ENCODE data around the gene TPM1. TPM values are rescaled to one million over a fixed set of nuclear protein-coding genes. Genes with fewer than 3 reads are reported as not detected.

The TPM1 gene
- total and polyA plus RNA-seq, 4 donors: 64.7 to 101 (median 71.5) TPM

DNA sequence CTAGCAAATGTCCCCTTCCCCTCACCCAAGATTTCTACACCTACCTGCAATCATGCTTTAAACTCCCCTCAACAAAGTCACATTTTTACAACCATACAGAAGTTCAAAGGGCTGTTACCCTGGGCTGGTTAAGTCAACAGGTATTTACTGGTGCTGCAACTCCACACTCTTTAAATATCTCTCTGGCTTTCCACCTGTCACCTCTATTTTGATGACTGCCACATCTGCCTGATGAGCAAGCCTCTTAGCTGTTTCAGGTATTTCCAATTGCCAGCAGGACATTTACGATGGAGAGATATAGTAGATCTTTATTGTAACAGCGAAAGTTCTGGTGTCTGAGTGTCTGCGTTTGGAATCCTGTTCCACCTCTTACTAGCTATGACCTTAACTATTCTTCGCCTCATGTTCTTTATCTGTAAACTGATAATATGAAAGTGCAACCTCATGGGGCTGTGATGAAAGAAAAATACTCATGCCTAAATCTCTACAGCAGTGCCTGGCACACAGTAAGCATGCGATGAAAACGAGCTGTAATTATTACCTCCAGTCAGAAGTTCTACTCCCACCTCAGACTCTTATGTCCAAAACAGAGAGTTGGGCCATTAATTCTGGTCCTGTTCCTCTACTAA is 44.2 kb upstream of the TPM1 start:
- no peak for DNase-seq (ENCODE audit: low spot score)
- WGBS: 75% methylated on average over 6 of the region's 6 CpGs
- H3K27ac ChIP-seq (ENCODE audit: low read depth in 1 of 2, low read length in 2 of 2): peak overlapping the region; percentile 1 to 21
- no peaks in the 10 kb centered on the region for H3K27me3 ChIP-seq (ENCODE audit: control insufficient read depth in 4 of 4, insufficient read depth in 4 of 4, low read length in 3 of 4)
- TF ChIP-seq, protein P1, sequence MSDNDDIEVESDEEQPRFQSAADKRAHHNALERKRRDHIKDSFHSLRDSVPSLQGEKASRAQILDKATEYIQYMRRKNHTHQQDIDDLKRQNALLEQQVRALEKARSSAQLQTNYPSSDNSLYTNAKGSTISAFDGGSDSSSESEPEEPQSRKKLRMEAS (IDR thresholded peaks at IDR 0.05): peak; percentile 35
- TF ChIP-seq RAD21 (IDR thresholded peaks at IDR 0.05) (peak in 1 of 2 donors; percentile 34), RXRA (IDR thresholded peaks at IDR 0.05) (peak; percentile 70 to 88), SP1 (IDR thresholded peaks at IDR 0.05) (peak; percentile 14), YY1 (IDR thresholded peaks at IDR 0.05) (peak; percentile 11), JUND (IDR thresholded peaks at IDR 0.05) (peak in 1 of 2 donors; percentile 7), FOXA1 (IDR thresholded peaks at IDR 0.05) (peak; percentile 68), FOXA2 (IDR thresholded peaks at IDR 0.05) (peak; percentile 75), HNF4A (conservative IDR thresholded peaks at IDR 0.05) (peak; percentile 29 to 82), TAF1 (conservative IDR thresholded peaks at IDR 0.05) (no peak)
- TF ChIP-seq, protein P2, sequence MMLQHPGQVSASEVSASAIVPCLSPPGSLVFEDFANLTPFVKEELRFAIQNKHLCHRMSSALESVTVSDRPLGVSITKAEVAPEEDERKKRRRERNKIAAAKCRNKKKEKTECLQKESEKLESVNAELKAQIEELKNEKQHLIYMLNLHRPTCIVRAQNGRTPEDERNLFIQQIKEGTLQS (IDR thresholded peaks at IDR 0.05): no peak
- TF ChIP-seq, protein P3, sequence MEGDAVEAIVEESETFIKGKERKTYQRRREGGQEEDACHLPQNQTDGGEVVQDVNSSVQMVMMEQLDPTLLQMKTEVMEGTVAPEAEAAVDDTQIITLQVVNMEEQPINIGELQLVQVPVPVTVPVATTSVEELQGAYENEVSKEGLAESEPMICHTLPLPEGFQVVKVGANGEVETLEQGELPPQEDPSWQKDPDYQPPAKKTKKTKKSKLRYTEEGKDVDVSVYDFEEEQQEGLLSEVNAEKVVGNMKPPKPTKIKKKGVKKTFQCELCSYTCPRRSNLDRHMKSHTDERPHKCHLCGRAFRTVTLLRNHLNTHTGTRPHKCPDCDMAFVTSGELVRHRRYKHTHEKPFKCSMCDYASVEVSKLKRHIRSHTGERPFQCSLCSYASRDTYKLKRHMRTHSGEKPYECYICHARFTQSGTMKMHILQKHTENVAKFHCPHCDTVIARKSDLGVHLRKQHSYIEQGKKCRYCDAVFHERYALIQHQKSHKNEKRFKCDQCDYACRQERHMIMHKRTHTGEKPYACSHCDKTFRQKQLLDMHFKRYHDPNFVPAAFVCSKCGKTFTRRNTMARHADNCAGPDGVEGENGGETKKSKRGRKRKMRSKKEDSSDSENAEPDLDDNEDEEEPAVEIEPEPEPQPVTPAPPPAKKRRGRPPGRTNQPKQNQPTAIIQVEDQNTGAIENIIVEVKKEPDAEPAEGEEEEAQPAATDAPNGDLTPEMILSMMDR (IDR thresholded peaks at IDR 0.05; ENCODE audit: low read depth, low read length, missing input control): no peak
- H3K9me3 ChIP-seq (ENCODE audit: control insufficient read depth in 4 of 4, low read length in 3 of 4): no peaks in the 10 kb centered on the region
- no peaks in the 10 kb centered on the region for H3K36me3 ChIP-seq (ENCODE audit: control insufficient read depth in 4 of 4, insufficient read depth in 3 of 4, low read depth in 1 of 4, low read length in 3 of 4)
- no peak overlapping the region for H3K4me3 ChIP-seq (ENCODE audit: low read depth in 1 of 3, low read length in 3 of 3)
- H3K4me1 ChIP-seq (ENCODE audit: control insufficient read depth in 4 of 4, insufficient read depth in 4 of 4, low read length in 3 of 4): peaks cover 2 to 17% (median 12%) of the 10 kb centered on the region in 4 donors
- H3K9ac ChIP-seq (ENCODE audit: low read depth in 1 of 2, low read length in 2 of 2): no peak overlapping the region

DNA sequence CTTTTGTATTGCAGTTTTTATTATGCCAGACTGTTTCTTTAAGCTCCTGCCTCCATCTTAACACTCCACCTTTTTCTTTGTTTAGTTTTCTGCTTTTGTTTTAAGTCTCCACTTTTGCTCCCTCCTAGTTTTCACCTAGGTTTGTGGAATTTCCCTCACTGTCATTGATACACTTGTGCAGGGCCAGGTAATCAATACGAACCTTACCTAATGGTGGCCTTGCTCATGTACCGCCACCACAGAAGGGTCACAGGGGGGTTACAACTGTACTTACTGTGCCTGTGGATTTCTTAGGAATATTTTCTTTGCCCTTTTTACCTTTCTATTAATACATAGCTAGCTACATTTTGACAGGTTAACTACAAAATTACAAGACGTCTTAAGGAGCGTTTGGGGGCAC is 43.4 kb upstream of the TPM1 start:
- TF ChIP-seq RXRA (IDR thresholded peaks at IDR 0.05) (no peak), EGR1 (IDR thresholded peaks at IDR 0.05; ENCODE audit: low read depth in 2 of 2) (no peak), YY1 (IDR thresholded peaks at IDR 0.05) (no peak), TAF1 (conservative IDR thresholded peaks at IDR 0.05) (no peak), HNF4G (IDR thresholded peaks at IDR 0.05) (no peak), JUND (IDR thresholded peaks at IDR 0.05) (no peak), SP1 (IDR thresholded peaks at IDR 0.05) (no peak)
- DNase-seq (ENCODE audit: low spot score): no peak
- no peak overlapping the region for H3K4me3 ChIP-seq (ENCODE audit: low read depth in 1 of 3, low read length in 3 of 3)
- H3K9me3 ChIP-seq (ENCODE audit: control insufficient read depth in 4 of 4, low read length in 3 of 4): no peaks in the 10 kb centered on the region
- H3K27ac ChIP-seq (ENCODE audit: low read depth in 1 of 2, low read length in 2 of 2): no peak overlapping the region
- no peak overlapping the region for H3K9ac ChIP-seq (ENCODE audit: low read depth in 1 of 2, low read length in 2 of 2)
- H3K27me3 ChIP-seq (ENCODE audit: control insufficient read depth in 4 of 4, insufficient read depth in 4 of 4, low read length in 3 of 4): no peaks in the 10 kb centered on the region
- 67% methylated on average over 4 of the region's 4 CpGs for WGBS
- H3K36me3 ChIP-seq (ENCODE audit: control insufficient read depth in 4 of 4, insufficient read depth in 3 of 4, low read depth in 1 of 4, low read length in 3 of 4): no peaks in the 10 kb centered on the region
- H3K4me1 ChIP-seq (ENCODE audit: control insufficient read depth in 4 of 4, insufficient read depth in 4 of 4, low read length in 3 of 4): peaks cover 2 to 17% (median 12%) of the 10 kb centered on the region in 4 donors

DNA sequence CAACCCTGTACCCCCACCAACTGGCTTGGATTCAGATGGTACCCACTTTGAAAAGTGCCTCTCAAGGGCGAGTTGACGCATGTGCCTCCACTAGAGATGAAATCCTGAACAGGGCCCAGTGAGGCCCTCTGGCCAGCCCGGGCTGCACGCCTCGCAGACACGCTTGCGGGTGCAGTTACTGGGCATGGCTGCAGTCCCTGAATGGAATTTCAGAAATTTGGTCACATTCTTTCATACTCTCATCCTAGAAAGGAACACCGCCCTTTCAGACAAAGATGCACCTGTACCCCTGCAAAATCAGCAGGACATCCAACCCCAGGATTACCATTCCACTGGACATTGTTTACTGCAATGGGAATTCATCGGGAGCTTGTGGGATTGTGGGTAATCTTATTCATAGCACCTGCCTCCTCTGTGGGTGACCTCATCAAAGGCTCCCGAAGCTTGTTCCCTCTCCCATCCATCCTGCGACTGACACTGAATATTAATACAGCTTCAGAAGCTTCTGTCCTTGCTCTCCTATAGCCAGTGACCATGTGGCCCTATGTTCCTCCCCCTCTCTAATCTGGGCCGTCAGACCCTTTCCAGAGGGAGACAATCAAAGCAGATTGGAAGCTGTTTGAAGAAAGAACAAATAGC is 42.5 kb upstream of the TPM1 start:
- Histone ChIP-seq H3K9ac (ENCODE audit: low read depth in 1 of 2, low read length in 2 of 2) (no peak overlapping the region), H3K4me1 (ENCODE audit: control insufficient read depth in 4 of 4, insufficient read depth in 4 of 4, low read length in 3 of 4) (peaks cover 2 to 17% (median 10%) of the 10 kb centered on the region in 4 donors), H3K36me3 (ENCODE audit: control insufficient read depth in 4 of 4, insufficient read depth in 3 of 4, low read depth in 1 of 4, low read length in 3 of 4) (no peaks in the 10 kb centered on the region), H3K9me3 (ENCODE audit: control insufficient read depth in 4 of 4, low read length in 3 of 4) (no peaks in the 10 kb centered on the region), H3K27ac (ENCODE audit: low read depth in 1 of 2, low read length in 2 of 2) (no peak overlapping the region), H3K4me3 (ENCODE audit: low read depth in 1 of 3, low read length in 3 of 3) (no peak overlapping the region), H3K27me3 (ENCODE audit: control insufficient read depth in 4 of 4, insufficient read depth in 4 of 4, low read length in 3 of 4) (no peaks in the 10 kb centered on the region)
- WGBS: 82% methylated on average over 12 of the region's 12 CpGs
- DNase-seq (ENCODE audit: low spot score): no peak
- TF ChIP-seq TAF1 (conservative IDR thresholded peaks at IDR 0.05) (no peak), JUND (IDR thresholded peaks at IDR 0.05) (no peak), HNF4G (IDR thresholded peaks at IDR 0.05) (no peak), RAD21 (IDR thresholded peaks at IDR 0.05) (no peak), FOXA1 (IDR thresholded peaks at IDR 0.05) (no peak), YY1 (IDR thresholded peaks at IDR 0.05) (no peak), EGR1 (IDR thresholded peaks at IDR 0.05; ENCODE audit: low read depth in 2 of 2) (no peak), NR2F2 (IDR thresholded peaks at IDR 0.05) (no peak), GABPA (IDR thresholded peaks at IDR 0.05 in 1 of 2, conservative IDR thresholded peaks at IDR 0.05 in 1 of 2) (no peak), HNF4A (conservative IDR thresholded peaks at IDR 0.05) (no peak)
- TF ChIP-seq, protein P2 (IDR thresholded peaks at IDR 0.05): no peak
- TF ChIP-seq, protein P3 (IDR thresholded peaks at IDR 0.05; ENCODE audit: low read depth, low read length, missing input control): no peak
- TF ChIP-seq, protein P4, sequence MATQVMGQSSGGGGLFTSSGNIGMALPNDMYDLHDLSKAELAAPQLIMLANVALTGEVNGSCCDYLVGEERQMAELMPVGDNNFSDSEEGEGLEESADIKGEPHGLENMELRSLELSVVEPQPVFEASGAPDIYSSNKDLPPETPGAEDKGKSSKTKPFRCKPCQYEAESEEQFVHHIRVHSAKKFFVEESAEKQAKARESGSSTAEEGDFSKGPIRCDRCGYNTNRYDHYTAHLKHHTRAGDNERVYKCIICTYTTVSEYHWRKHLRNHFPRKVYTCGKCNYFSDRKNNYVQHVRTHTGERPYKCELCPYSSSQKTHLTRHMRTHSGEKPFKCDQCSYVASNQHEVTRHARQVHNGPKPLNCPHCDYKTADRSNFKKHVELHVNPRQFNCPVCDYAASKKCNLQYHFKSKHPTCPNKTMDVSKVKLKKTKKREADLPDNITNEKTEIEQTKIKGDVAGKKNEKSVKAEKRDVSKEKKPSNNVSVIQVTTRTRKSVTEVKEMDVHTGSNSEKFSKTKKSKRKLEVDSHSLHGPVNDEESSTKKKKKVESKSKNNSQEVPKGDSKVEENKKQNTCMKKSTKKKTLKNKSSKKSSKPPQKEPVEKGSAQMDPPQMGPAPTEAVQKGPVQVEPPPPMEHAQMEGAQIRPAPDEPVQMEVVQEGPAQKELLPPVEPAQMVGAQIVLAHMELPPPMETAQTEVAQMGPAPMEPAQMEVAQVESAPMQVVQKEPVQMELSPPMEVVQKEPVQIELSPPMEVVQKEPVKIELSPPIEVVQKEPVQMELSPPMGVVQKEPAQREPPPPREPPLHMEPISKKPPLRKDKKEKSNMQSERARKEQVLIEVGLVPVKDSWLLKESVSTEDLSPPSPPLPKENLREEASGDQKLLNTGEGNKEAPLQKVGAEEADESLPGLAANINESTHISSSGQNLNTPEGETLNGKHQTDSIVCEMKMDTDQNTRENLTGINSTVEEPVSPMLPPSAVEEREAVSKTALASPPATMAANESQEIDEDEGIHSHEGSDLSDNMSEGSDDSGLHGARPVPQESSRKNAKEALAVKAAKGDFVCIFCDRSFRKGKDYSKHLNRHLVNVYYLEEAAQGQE (IDR thresholded peaks at IDR 0.05): no peak

Data from liver (tissue), 9 donors.